H9 (cell line): ENCODE data around the gene ACOX3. TPM values are rescaled to one million over a fixed set of nuclear protein-coding genes. Genes with fewer than 3 reads are reported as not detected.

Experiments
- DNase-seq: peaks from one replicate; pipeline ENCODE4 v3.0.0-alpha.2; 2017
- H2AFZ ChIP-seq: one replicate; pipeline ENCODE4 v1.6.1; 2013; ENCODE audit warnings: mild to moderate bottlenecking, low read length, control low read depth, moderate library complexity
- H2AK5ac ChIP-seq: 2 replicates; pipeline ENCODE4 v1.6.1; 2013; ENCODE audit warnings: low read length, control low read depth, mixed read lengths; ENCODE audit not compliant: insufficient read length
- H2BK120ac ChIP-seq: one replicate; pipeline ENCODE4 v1.6.1; 2013; ENCODE audit warnings: low read depth, mild to moderate bottlenecking, low read length, control low read depth, inconsistent platforms; ENCODE audit not compliant: poor library complexity, severe bottlenecking
- H2BK12ac ChIP-seq: 2 replicates; pipeline ENCODE4 v1.6.1; 2013; ENCODE audit warnings: low read length, control low read depth, mixed read lengths, low read depth; ENCODE audit not compliant: insufficient read length
- H2BK15ac ChIP-seq: 2 replicates; pipeline ENCODE4 v1.6.1; 2013; ENCODE audit warnings: low read depth, low read length, control low read depth
- H2BK20ac ChIP-seq: one replicate; pipeline ENCODE4 v1.6.1; 2013; ENCODE audit warnings: low read depth, mild to moderate bottlenecking, low read length, control low read depth, inconsistent platforms; ENCODE audit not compliant: poor library complexity, severe bottlenecking
- H2BK5ac ChIP-seq: 2 replicates; pipeline ENCODE4 v1.6.1; 2013; ENCODE audit warnings: low read length, control low read depth, mixed read lengths; ENCODE audit not compliant: insufficient read length
- H3K14ac ChIP-seq: 2 replicates; pipeline ENCODE4 v1.6.1; 2013; ENCODE audit warnings: low read length, control low read depth; ENCODE audit not compliant: insufficient read depth
- H3K18ac ChIP-seq: 2 replicates; pipeline ENCODE4 v1.6.1; 2013; ENCODE audit warnings: low read depth, mild to moderate bottlenecking, mixed read lengths, low read length, control low read depth; ENCODE audit not compliant: insufficient read length
- H3K23ac ChIP-seq: 2 replicates; pipeline ENCODE4 v1.6.1; 2013; ENCODE audit warnings: low read length, control low read depth, mixed read lengths, low read depth; ENCODE audit not compliant: insufficient read length
- H3K23me2 ChIP-seq: 2 replicates; pipeline ENCODE4 v1.6.1; 2013; ENCODE audit warnings: low read depth, mild to moderate bottlenecking, mixed read lengths, low read length, control low read depth; ENCODE audit not compliant: insufficient read length, poor library complexity, severe bottlenecking
- H3K27ac ChIP-seq: 2 replicates; pipeline ENCODE4 v1.5.1; 2013; ENCODE audit warnings: low read length, control low read depth, mixed read lengths, low read depth; ENCODE audit not compliant: insufficient read length
- H3K27me3 ChIP-seq: 2 replicates; pipeline ENCODE4 v1.6.1; 2013; ENCODE audit warnings: low read length, control low read depth, inconsistent platforms; ENCODE audit not compliant: insufficient read depth
- H3K4ac ChIP-seq: 2 replicates; pipeline ENCODE4 v1.6.1; 2013; ENCODE audit warnings: low read depth, mild to moderate bottlenecking, control low read depth, inconsistent platforms, low read length, moderate library complexity
- H3K4me1 ChIP-seq: 2 replicates; pipeline ENCODE4 v1.6.1; 2013; ENCODE audit warnings: low read length, control low read depth, inconsistent platforms; ENCODE audit not compliant: insufficient read depth
- H3K4me2 ChIP-seq: 2 replicates; pipeline ENCODE4 v1.6.1; 2013; ENCODE audit warnings: low read length, control low read depth, mixed read lengths; ENCODE audit not compliant: insufficient read length, insufficient read depth
- H3K56ac ChIP-seq: 2 replicates; pipeline ENCODE4 v1.6.1; 2013; ENCODE audit warnings: low read depth, mild to moderate bottlenecking, mixed read lengths, low read length, control low read depth; ENCODE audit not compliant: insufficient read length
- H3K79me1 ChIP-seq: 2 replicates; pipeline ENCODE4 v1.6.1; 2013; ENCODE audit warnings: low read depth, mild to moderate bottlenecking, moderate library complexity, low read length, control low read depth, inconsistent platforms; ENCODE audit not compliant: insufficient read depth, poor library complexity, severe bottlenecking
- H3K79me2 ChIP-seq: 2 replicates; pipeline ENCODE4 v1.6.1; 2013; ENCODE audit warnings: low read length, control low read depth, inconsistent platforms; ENCODE audit not compliant: insufficient read depth
- H3K9ac ChIP-seq: 2 replicates; pipeline ENCODE4 v1.6.1; 2013; ENCODE audit warnings: low read length, control low read depth, mixed read lengths; ENCODE audit not compliant: insufficient read length; ENCODE audit errors: extremely low read depth
- H3K9me3 ChIP-seq: one replicate; pipeline ENCODE4 v1.6.1; 2013; ENCODE audit warnings: low read depth, low read length, inconsistent platforms; ENCODE audit not compliant: control insufficient read depth
- H3T11ph ChIP-seq: one replicate; pipeline ENCODE4 v1.6.1; 2013; ENCODE audit warnings: mild to moderate bottlenecking, low read length, control low read depth, inconsistent platforms
- H4K20me1 ChIP-seq: one replicate; pipeline ENCODE4 v1.6.1; 2013; ENCODE audit not compliant: control insufficient read depth, insufficient read length, insufficient read depth
- H4K5ac ChIP-seq: 2 replicates; pipeline ENCODE4 v1.6.1; 2013; ENCODE audit warnings: low read depth, mild to moderate bottlenecking, mixed read lengths, low read length, control low read depth; ENCODE audit not compliant: insufficient read length
- H4K8ac ChIP-seq: replicated peaks from 2 replicates; pipeline ENCODE4 v1.6.1; 2013; ENCODE audit warnings: low read length, control low read depth, mixed read lengths, low read depth; ENCODE audit not compliant: insufficient read length
- H4K91ac ChIP-seq: 2 replicates; pipeline ENCODE4 v1.6.1; 2013; ENCODE audit warnings: low read depth, mild to moderate bottlenecking, moderate library complexity, mixed read lengths, low read length, control low read depth; ENCODE audit not compliant: insufficient read length
- H3K27ac Mint-ChIP-seq, 3 experiments: 2 replicates in 2 of 3; 3 replicates in 1 of 3; pipeline ENCODE4 v1.8.0; 2020 to 2021; ENCODE audit warnings: mixed read lengths in 3 of 3, mild to moderate bottlenecking in 1 of 3, moderate library complexity in 1 of 3
- H3K27me3 Mint-ChIP-seq: 2 replicates; pipeline ENCODE4 v1.8.0; 2021; ENCODE audit warnings: low read depth, mild to moderate bottlenecking, moderate library complexity, mixed read lengths
- H3K36me3 Mint-ChIP-seq, 3 experiments: 2 replicates in 2 of 3; 3 replicates in 1 of 3; pipeline ENCODE4 v1.8.0; 2020 to 2021; ENCODE audit warnings: low read depth in 3 of 3, mixed read lengths in 3 of 3; ENCODE audit not compliant: insufficient read depth in 1 of 3
- H3K4me1 Mint-ChIP-seq, 2 experiments: 2 replicates each; pipeline ENCODE4 v1.8.0; 2020; ENCODE audit warnings: mixed read lengths in 2 of 2
- H3K4me3 Mint-ChIP-seq, 2 experiments: 2 replicates in 1 of 2; 3 replicates in 1 of 2; pipeline ENCODE4 v1.8.0; 2020 to 2021; ENCODE audit warnings: mild to moderate bottlenecking in 2 of 2, mixed read lengths in 2 of 2, moderate library complexity in 1 of 2
- H3K9me3 Mint-ChIP-seq, 2 experiments: 2 replicates in 1 of 2; 3 replicates in 1 of 2; pipeline ENCODE4 v1.8.0; 2020; ENCODE audit warnings: mild to moderate bottlenecking in 2 of 2, mixed read lengths in 2 of 2, moderate library complexity in 1 of 2
- WGBS: extraction: QIAGEN DNeasy Blood & Tissue Kit; methylation state at CpG from one replicate; pipeline ENCODE4 v1.1.7; 2013; ENCODE audit warnings: missing lambda C conversion rate, low lambda C conversion rate, mixed read lengths; ENCODE audit not compliant: insufficient read length; ENCODE audit errors: extremely low coverage; 5-methylcytosine and 5-hydroxymethylcytosine counted together
- total RNA-seq: library from RNA; stranded (reverse); gene quantifications from 2 replicates; pipeline ENCODE4 v1.2.1, GENCODE V29; 2021
- TF ChIP-seq, protein P1 (sequence below): fragments of 200-600 bp; sonication (generic); conservative IDR thresholded peaks from 3 replicates; pipeline ENCODE4 v1.8.0; 2021; ENCODE audit warnings: antibody characterized with exemption, mild to moderate bottlenecking

The ACOX3 gene
- total RNA-seq, 1 experiment from 2014 or later = 13.8 TPM

DNA sequence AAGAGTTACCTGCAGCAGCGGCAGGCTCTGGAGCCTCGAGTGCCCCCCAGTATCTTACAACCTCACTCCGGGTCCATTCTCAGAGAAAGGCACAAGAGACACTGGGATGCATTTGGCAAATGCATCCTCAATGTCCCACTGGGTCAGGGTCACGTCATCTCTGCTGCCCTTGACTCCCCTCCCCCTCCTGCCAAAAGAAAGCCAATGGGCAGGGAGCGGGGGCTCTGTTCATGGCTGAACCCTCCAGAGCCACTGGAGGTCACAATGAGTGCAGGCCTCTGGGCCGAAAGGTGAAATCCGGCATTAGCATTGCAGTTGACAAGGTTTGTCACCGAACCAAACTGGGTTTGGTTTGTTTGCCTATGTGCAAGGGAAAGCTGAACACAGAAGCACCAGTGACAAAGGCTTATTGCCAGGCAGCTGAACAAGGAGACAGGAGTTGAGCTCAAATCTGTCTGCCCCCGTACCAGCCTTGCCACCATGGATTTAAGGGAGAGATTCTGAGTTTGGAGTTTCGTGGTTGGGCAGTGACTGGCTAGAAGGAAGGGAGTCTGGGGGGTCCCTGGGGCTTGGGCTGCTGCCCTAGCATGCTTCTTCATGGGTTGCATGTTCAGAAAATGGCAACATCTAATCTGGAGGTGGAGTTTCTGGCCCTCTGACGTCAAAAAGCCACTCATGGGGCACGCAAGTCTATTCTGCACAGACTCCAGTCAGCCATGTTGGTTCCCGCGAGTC is 106.6 kb downstream of the ACOX3 start:
- Histone ChIP-seq H3K79me2 (no peaks in the 10 kb centered on the region), H2BK15ac (no peak overlapping the region), H2BK120ac (no peak overlapping the region), H2AK5ac (no peak overlapping the region), H3K4ac (no peak overlapping the region), H4K5ac (no peak overlapping the region), H3K27me3 (no peaks in the 10 kb centered on the region), H4K8ac (no peak overlapping the region), H3K4me1 (no peaks in the 10 kb centered on the region), H3K18ac (no peak overlapping the region), H2BK20ac (no peak overlapping the region), H3T11ph (no peak overlapping the region), H4K20me1 (no peaks in the 10 kb centered on the region), H3K23me2 (no peaks in the 10 kb centered on the region), H3K56ac (no peak overlapping the region), H2BK5ac (no peak overlapping the region), H3K14ac (no peak overlapping the region), H2AFZ (no peak overlapping the region), H2BK12ac (no peak overlapping the region), H4K91ac (no peak overlapping the region), H3K79me1 (no peaks in the 10 kb centered on the region), H3K27ac (no peak overlapping the region), H3K23ac (no peak overlapping the region), H3K9ac (no peak overlapping the region), H3K9me3 (no peaks in the 10 kb centered on the region), H3K4me2 (no peak overlapping the region)
- no CpG with 5 or more reads among the region's 14 CpGs for WGBS
- TF ChIP-seq, protein P1, sequence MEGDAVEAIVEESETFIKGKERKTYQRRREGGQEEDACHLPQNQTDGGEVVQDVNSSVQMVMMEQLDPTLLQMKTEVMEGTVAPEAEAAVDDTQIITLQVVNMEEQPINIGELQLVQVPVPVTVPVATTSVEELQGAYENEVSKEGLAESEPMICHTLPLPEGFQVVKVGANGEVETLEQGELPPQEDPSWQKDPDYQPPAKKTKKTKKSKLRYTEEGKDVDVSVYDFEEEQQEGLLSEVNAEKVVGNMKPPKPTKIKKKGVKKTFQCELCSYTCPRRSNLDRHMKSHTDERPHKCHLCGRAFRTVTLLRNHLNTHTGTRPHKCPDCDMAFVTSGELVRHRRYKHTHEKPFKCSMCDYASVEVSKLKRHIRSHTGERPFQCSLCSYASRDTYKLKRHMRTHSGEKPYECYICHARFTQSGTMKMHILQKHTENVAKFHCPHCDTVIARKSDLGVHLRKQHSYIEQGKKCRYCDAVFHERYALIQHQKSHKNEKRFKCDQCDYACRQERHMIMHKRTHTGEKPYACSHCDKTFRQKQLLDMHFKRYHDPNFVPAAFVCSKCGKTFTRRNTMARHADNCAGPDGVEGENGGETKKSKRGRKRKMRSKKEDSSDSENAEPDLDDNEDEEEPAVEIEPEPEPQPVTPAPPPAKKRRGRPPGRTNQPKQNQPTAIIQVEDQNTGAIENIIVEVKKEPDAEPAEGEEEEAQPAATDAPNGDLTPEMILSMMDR = no peak
- no peak overlapping the region; a peak in 1 of 7 replicates for H3K27ac Mint-ChIP-seq
- H3K27me3 Mint-ChIP-seq = peaks cover 7% of the 10 kb centered on the region
- no peak overlapping the region for H3K4me3 Mint-ChIP-seq
- H3K9me3 Mint-ChIP-seq = peaks cover 11 to 12% of the 10 kb centered on the region in 2 experiments
- no peaks in the 10 kb centered on the region for H3K4me1 Mint-ChIP-seq
- no peak for DNase-seq
- peaks cover 0 to 4% (median 3%) of the 10 kb centered on the region in 3 experiments; a peak in 3 of 7 replicates for H3K36me3 Mint-ChIP-seq
